DMS 273 (cell line): Measurements from ENCODE around the gene EXOC7.
A peak's percentile ranks its signal among the peaks of the same experiment; 100 is the strongest.

ENCODE experiments used
- DNase-seq: peaks from one replicate; lab custom pipeline; 2025; ENCODE audit not compliant: unreplicated experiment; lab: John Stamatoyannopoulos, UW

Gene EXOC7

DNA sequence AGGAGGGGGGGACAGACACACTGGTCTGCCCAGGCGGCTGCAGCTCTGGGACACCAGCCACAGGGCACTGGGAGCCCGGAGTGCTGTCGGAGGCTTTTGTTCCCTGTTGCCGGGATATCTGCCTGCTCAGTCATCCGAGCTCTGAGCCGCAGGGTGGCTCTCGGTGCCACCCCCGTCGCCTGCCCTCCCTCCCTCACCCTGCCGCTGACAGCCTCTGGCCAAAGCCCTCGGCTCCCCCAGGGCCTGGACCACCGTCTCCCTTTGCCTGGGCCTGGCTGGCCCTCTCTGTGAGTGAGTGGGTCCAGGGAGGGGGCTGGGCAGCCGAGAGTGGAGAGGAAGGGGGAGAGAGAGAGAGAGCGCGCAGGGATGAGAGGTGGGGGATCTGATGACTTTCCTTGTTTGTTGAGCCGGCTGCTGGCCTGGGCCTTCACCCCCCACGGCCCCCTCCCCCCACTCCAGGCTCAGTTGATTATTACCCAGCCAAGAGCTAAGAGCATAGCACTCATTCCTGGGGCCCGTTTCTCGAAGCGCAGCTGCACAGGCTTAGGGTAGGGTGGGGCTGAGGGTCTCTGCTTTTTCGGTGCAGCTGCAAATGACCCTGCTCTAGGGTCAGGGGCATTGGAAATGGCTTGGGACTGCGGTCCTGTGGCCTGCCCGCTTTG, 34.8 kb upstream of the EXOC7 start:
- DNase-seq, result no peak

DNA sequence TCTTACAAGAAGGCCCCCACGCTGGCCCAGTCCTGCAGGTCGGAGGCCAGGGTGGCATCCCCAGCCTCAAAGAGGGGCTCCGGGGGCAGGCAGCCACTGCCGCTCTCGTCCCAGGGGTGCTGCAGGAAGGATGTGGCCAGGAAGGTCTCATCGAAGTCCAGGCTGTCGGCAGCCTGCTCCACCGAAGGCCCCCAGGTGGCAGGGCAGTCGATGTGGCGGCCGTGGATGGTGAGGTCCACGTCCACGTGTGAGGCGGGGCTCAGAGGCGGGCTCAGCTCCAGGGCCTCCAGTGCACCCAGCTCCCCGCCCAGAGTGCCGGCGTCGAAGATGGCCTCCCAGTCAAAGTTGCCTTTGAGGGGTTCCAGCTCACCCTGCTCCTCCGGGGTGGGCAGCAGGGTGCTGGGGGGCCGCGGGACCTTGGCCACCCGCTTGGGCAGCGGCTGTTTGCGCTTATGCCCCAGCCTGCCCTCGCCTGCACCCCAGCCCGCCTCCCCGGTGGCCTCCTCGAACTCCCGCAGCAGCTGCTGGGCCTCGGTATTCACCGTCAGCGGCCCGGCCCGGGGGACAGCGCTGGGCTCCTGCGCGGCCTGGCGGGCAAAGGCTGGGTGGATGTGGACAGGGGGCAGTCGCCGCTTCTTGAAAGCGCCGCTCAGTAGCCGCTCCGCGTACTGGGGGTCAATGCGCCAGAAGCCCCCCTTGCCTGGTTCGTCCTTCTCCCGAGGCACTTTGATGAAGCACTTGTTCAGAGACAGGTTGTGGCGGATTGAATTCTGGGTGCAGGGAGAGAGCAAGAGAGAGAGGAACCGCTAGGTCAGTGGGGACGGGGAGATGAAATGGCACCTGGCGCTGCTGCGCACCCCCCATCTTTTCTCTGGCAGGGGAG, 34.0 kb upstream of the EXOC7 start:
- no peak for DNase-seq

DNA sequence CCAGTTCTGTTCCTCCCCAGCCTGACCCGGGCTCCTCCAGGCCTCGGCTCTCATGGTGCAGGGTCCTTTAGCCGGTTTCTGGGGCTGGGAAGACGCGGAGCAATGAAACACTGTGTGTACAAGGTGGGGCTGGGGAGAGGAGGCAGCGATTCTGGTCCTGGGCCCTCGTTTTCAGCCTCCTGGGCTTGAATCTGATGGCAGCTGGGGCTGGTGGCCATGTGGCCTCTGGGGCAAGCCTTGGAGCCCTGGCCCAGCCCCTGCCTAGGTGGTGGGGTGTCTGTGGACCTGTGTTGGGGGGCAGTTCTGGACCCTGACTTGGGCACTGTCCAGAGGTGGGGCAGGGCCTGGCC, 33.4 kb upstream of the EXOC7 start:
- DNase-seq, result no peak

DNA sequence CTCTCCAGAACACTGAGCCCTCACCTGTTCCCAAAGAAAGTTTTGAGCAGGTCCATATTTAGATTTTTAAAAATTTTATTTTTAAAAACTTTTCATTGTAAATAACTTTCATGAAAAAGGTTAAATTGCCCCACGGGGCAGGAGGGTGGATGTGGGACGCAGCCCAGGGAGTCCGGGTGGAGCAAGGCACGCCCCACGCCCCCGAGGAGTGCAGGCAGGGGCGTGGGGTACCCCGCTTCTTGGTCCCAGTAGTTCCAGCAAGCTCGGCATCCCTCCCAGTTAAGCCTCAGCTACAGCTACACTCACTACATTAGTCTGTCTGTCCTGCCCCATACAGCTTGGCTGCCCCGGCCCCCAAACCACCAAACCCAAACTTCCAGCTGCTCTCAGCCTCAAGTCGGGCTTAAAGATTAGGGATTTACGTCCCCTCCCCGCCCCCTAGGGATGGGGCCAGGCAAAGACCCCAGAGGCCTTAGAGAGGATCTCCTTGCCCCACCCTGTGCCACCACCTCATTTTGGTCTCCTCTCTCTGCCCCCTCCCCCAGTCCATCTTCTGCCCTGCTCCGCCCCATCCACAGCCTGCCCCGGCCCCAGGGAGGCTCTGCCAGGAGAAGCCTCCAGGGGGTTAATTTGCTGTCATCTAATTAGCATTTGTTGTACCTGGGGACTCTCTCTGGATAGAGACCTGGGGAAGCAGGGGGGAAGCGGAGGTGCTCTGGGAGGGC, 32.9 kb upstream of the EXOC7 start:
- no peak for DNase-seq

DNA sequence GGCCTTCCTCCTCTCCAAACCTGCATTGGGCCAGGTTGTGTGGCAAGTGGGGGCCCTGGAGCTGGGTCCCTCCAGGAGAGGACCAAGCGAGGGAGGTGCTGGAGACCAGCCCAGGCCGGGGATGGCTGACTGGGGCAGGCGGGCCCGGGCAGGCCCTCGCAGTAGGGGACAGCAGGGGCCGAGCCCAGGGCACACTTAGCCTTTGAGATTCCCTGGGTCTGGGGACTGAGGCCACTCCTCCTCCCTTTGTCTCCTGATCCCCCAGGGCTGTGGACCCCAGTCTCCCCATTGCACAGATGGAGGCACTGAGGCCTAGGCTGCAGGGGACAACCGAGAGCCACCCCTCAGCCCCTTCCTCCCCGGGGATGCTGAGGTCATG, 32.2 kb upstream of the EXOC7 start:
- no peak for DNase-seq

DNA sequence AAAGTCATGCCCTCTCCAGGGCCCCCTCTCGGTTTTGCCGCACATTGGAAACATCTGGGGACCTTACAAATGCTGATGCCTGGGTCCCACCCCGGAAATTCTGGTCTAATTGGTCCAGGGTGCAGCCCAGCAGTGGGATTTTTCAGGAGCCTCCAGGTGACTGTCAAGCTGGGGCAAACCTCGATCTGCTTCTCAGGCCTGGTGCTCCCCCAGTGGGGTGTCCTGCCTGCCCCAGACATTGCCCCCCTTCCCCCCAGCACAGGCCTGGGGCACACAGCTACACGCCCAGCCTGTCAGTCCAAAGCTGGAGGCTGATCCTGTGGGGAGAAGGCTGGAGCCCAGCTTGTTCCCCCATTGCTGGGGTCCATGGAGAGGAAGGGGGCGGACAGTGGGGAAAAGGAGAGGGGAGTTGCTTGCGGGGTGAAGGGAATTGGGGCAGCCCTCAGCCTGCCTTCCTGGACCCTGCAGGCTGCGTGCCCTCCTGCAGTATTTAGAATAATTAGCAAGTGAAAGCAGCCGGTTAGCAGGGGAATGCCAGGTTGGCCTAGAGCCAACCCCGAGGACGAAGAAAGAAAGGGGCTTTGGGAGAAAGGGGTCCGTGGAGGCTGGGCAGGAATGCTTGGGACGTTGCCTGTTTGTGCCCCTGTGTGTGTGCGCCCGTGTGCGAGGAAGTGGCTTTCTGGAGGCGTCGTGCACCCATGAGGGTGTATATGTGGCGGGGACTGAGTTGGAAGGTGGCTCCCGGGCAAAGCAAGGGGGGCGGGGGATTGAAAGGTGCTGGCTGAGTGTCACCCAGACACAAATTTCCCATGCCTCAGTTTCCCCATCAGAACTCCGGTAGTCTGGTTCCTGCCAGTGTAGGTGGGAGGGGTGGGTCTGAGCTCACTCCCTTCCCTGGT, 31.6 kb upstream of the EXOC7 start:
- no peak for DNase-seq

DNA sequence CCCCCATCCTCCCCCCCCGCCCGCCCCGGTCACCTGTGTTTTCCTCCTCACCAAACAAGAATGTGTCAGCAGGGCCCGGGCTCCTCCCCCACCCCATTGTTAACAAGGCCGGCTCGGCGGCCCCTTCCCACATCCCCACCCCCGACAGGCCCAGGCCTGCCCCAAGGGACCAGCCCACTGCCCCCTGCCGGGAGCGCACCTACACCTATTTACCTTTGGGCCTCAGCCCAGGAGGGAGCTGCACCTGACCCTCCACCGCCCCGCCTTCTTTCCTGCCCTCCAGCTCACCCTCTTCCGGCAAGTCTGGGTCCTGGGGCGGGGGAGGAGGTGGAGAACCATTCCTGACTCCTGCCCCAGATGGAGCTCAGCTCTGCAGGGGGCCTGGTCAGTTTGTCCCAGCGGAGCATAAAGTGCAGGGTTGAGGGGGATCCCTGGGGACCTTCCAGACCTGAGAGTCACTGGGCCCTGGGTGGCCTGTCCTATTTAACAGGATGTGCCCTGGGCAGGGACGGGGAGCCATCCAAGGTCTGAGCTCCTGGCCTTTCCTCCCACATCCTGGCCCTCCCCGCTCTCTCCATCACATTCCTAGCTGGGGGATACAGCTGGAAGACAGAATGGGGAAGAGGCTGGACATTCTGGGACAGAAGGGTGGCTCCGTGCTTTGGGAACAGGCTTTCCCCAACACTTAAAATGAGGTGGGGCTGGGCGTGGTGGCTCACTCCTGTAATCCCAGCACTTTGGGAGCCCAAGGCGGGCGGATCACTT, 29.2 kb upstream of the EXOC7 start:
- no peak for DNase-seq

DNA sequence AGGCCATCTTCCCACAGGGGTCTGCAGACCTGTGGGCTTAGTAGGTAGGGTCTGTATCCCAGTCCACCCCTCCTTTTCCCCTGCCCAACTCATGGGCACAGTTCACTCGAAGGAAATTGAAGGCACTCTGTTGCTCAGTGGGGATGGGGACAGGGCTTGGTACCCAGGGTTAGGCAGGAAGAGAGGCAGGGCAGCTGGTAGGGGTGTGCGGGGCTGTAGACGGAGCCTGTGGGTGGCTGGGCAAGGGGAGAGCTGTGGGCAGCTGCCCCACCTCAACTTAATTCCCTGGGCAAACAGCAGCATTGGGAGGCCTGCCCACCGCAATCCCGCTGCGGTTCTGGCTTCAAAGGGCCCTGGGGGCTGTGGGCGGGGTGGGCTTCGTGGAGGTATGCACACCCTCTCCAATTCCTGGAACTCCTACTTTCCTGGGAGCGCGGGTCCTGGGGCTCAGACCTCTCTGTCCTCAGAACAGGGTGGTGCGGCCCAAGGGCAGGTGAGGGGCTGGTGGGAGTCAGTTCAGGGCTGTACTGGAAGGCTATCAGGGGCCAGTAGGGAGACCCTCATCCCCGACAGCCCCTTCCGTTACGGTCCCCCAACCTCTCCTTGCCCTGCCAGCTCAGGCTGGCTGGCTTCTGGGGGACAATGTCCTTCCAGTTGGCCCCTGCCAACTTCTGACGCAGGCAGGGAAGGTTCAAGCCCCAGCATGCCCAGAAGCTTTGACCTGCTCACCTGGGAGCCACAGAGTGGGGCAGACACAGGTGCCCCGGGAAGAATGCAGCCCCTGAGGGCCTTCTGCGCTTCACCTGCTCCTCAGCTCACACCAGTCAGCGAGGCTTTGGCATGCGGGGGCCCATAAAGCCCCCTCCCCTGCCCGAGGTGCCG, 28.3 kb upstream of the EXOC7 start:
- DNase-seq, result no peak

DNA sequence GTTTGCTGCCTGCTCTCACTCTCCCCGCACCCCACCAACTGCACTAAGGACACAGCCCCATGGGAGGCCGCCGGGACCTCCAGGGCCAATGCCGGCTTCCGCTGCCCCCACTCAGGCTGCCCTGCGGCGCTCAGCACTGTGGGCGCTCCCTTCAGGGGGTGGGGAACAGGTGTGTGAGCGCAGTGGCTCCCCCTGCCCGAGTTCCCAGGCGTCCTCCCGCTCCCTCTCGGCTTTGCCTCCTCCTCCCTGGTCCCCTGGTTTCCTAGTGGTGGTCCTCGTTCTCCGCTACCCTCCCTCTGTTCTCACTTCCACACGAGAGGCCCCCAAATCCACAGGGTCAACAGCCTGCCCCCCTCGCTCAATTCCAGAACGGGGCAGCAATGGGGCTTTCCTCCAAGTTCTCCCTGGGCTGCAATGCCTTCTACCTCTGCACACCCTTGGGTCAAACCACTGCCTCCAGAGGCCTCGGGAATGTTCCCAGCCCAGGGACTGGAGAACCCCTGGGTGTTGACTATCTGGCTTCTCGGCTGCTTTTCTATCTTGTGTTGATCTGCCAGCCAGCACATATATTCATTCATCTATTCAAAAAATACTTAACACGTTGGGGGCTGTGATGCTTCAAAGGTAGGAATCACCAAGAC, 27.6 kb upstream of the EXOC7 start:
- no peak for DNase-seq

DNA sequence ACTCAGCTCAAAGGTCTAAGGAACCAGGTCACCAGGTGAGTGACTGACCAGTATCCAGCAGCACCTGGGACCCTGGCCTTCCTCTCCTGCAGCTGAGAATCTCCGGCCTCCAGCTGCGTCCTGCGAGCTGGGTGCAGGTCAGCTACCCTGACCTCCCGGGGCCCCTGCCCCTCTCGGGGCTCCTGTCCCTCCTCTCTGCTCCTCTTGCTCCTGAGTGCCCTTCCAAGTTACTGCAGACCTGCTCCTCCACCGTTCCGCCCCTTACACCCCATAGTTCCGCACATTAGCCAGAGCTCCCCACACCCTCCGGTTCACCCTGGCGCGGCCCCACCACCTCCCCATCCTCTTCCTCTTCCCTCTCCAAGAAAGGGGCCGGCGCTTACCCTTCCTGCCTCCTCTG, 26.9 kb upstream of the EXOC7 start:
- no peak for DNase-seq

DNA sequence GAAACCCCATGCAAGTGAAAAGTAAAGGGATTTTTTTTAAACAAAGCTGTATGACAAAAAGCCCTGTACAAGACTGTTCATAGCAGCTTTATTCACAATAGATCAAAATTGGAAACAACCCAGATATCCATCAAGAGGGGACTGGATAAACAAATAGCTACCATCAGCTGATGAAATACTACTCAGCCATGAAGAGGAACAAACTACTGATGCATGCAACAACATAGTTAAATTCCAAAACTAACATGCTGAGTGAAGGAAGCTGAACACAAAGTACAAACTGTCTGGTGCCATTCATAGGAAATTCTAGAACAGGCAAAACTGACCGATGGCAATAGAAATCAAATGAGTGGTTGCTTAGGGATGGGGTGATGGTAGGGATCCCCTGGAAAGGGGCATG, 22.3 kb upstream of the EXOC7 start:
- no peak for DNase-seq

DNA sequence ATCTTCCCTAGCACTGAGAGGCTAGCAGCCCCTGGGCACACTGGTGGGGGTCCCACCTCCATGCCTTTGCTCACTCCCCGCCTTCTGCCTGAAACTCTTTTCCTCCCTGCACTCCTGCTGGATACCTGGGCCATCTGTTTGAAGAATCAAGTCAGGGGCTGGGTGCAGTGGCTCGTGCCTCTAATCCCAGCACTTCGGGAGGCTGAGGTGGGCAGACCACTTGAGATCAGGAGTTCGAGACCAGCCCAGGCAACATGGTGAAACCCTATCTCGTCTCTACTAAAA, 21.7 kb upstream of the EXOC7 start:
- no peak for DNase-seq

DNA sequence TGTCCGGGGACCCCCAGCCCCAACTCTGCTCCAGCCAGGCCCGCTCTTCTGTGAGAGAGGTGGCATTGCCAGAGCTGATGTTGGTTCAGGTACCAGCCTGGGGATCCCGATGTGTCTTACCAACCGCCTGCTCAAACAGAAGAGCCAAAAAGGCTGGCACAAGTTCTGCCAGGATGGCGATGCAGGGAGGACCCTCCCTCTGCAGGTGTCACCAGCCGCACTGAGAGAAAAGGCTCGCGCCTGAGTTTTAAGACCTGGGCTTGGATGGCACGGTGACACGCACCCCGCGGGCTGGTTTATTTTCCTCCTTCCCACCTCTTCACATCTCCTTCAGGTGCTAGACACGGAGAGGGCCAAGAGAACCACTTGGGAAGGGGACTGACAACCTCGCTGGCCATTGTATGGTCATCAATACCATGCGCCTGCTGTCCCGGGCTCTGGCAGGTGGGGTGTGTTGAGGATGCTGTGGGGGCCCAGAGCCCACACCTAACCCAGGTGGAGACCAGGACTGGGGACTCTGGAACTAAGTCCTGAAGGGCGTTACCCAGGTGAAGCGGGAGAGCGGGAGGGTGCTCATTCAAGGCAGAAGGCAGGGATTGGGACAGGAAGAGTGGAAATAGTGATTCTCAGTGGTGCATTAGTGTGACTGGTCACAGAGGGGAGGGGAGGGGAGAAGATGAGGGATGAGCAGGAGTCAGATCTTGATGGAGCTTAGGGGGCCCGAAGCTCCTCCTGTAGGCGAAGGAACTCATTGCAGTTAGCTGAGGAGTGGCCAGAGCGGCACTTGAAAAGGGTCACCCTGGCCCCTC, 21.2 kb upstream of the EXOC7 start:
- DNase-seq, result peak; percentile 46

DNA sequence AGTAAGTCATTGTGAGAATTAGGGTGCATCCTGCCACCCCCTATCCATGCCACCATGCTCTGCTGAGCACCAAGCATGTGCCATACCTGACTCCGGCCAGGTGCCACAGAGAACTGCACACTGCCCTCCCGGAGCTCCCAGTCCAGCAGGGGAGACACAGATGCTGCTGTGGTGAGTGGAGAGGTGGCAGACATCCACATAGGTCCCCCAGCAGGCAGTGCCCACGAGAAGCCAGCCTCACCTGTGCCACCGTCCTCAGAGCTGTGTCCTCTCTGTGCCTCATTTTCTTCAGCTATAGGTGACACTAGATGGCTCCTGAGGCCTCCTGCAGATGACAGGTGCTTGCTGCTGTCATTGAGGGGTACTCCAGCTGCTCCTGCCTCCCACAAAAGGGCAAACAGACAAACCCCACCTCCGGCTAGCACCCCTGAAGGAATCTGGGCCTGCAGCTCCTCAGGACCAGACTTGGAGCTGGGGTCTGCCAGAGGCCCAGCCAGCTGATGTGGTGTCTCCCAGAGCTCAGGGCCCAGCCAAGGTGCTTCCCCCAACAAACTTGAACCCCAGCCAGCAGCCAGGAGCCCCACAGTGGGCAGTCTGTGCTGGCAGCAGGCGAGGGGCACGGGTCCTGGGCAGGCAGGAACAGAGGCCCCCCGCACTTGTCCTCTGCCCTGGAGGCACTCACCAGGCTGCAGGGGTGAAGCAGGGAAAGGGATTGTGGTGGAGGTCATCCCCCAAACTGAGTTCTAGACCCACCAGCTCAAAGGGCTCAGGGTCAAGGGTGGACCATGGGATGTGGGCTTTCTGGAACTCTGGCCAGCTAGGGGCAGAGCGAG, 20.4 kb upstream of the EXOC7 start:
- DNase-seq, result no peak

DNA sequence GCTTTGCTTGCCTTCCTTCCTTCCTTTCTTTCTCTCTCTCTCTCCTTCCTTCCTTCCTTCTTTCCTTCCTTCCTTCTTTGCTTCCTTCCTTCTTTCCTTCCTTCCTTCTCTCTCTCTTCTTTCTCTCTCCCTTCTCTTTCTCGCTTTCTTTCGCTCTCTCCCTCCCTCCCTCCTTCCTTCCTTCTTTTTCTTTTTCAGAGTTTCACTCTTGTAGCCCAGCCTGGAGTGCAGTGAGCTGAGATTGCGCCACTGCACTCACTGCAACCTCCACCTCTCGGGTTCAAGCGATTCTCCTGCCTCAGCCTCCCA, 19.6 kb upstream of the EXOC7 start:
- DNase-seq, result no peak

DNA sequence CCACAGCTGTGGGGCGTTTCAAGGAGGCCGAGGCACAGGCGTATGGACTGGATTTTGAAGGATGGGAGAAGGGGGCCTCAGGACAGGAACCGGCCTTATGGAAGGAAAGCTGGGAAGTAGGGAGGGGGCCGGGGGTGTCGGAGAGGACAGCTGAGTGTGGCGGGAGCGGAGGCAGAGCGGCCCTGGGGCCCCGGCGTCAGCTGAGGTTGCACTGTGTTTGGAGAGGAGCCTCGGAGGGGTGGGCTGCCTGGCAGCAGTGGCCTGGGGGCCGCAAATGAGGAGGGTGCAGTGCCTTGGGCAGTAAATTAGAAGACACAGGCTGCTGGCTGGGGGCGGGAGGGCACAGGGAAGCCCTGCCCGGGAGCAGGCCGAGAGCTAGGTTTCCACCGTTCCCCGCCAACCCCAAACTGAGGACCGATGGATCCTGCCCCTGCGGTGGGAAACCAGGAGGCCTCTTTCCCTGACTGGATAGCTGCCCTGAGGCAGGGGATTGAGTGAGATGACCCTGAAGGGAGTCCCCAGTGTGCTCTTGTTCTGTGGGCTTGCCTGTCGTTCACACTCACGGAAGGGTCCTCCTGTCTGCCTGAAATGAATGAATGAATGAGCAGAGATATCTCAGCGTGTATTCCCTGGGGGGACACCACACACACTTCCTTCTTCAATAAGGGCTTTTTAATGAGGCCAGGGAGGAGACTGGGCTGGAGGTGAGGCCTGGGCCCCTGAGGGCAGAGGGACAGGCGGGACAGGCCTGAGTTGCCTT, 19.0 kb upstream of the EXOC7 start:
- DNase-seq, result no peak

DNA sequence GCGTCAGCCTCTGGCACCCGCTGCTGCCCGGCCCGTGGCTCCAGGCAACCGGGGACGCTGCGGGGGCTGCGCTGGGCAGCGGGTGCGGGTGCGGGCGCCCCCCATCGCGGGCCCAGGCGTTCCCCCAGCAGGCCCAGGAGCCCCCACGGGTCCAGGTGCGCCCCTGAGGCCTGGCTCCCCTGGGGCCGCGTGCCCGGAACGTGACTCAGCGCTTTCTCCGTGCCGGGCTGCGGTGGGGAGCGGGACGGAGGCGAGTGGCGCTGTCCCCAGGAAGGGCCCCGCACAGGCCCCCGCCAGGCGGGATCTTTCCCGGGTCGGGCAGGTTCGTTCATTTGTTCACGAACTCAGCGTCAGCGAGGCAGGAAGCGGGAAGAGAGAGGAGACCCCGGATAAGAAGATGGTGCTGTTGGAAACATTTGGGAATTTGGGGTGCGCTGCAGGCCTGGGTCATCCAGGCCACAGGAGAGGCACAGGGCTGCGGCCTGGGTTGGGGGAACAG, 18.4 kb upstream of the EXOC7 start:
- no peak for DNase-seq
